ENCODE results near the gene COMMD9.

The COMMD9 gene

DNA sequence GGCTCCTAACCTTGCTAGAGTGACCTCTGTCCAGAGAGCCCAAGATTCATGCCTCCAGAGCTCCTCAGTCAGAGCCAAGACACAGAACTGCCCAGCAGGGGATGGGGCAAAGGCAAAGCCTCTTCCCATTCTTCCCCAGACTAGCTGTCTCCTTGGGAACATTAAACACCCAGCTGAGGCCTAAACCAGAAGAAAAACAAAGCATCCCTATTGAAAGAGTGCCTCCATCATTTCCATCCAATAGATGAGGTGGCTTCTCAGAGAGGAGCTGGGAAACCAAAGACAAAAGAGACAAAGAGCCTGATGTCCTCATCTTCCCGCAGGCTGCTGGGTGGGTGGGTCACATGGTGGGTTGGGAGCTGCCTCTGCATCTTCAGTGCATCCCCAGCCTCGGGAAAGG is 37.4 kb downstream of the COMMD9 start:
- DNase-seq, result no peak

DNA sequence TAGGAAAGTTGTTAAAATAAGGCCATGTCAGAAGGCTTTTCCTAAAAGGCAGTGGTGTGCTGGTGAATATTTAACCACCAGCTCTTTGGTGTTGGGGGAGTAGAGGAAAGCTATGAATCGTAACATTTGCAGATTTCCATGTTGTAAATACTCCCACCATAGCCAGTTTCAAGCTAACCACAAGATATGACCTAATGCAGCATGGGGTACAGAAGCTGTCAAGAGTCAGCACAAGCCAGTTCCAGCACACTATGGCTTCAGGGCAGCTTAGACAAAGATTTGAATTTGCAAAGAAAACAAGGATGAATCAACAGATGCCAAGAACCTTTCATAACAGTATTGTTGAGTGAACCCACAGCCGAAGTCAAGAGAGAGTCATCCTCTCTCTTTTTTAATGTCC is 40.0 kb downstream of the COMMD9 start:
- DNase-seq, result no peak

DNA sequence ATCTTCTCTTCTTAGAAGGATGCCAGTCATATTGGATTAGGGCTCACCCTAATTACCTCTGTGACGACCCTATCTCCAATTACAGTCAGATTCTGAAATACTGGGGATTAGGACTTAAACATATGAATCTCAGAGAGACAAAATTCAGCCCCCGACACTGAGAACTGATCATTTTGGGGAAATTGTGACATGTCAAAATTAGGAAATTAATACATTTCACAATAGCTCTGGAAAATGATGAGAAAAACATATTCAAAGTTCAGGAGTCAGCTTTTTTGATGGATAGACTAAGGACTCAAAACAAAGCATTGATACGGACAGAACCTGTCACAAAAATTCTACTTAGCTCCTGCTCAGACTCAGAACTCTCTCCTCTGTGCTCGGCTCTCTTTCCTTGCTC is 40.8 kb downstream of the COMMD9 start:
- no peak for DNase-seq

DNA sequence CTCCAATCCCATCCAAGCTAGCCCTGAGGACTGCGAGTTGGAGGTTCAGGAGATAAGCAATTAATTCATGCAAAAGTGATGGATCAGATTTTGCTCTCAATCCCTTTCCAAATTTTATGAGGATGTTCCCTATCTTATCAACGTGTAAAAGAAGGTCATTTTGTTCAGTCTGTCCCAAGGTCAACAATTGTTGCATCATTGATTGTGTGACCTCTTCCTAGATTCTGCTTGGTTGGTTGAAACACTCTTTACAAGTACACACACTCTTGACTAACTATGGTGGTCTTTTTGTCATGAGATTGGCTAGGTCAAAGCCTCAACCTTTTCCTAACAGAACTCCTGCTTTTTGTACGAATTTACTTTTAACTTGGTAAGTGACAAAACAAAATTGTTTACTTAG is 41.7 kb downstream of the COMMD9 start:
- no peak for DNase-seq

DNA sequence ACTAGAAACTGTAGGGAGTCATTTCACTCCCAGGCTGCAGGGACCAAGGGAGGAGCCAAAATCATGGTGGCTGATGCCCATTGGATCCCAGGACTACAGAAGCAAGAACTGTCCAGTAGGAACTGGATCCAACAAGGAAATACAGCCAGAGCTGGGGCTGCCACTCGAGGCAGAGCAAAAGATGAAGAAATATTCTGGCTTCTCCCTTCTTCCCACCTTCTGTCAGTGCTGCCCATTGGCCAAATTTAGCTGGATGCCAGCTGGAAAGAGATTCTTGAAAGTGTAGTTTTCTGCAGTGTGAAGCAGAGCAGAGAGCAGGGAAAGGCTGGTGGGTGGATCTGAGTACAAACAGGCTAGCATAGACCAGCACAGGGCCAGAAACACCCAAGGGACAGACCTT is 45.6 kb downstream of the COMMD9 start:
- DNase-seq, result no peak

DNA sequence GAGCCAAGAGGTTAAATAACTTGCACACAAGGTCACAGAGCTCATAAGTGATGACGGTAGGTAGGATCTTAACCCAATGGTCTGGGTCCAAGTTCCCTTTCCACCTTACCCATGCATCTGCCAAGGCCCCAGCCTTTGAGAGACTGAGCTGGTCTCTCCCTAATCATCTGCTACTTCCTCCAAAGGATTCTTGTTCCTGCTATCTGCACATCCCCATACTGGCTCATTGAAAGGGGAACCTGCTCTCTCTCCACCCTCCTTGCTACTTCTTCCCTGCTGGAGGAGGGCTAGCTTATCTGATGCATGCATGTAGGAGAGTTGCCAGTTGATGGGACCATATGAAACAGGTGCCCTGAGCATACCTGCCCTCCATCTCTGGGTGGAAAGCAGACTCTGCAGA is 47.7 kb downstream of the COMMD9 start:
- DNase-seq, result no peak

DNA sequence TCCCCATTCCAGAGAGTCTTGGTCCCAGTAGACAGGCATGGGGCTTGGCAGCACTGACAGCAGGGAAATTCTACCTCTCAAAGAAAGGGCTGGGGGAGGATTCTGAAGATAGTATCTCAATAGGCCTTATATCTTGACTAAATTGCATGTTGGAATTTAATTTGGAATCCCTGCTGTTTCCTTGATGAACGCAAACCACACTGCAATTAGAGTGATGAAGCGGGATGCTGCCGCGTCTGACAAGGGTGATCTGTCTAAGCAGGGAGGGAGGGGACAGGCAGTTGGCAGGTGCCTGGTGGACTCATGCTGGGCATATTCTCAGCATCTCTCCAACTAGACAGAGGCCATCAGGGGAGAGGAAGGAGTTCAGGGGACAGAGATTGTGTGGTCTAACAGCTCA is 48.4 kb downstream of the COMMD9 start:
- no peak for DNase-seq

DNA sequence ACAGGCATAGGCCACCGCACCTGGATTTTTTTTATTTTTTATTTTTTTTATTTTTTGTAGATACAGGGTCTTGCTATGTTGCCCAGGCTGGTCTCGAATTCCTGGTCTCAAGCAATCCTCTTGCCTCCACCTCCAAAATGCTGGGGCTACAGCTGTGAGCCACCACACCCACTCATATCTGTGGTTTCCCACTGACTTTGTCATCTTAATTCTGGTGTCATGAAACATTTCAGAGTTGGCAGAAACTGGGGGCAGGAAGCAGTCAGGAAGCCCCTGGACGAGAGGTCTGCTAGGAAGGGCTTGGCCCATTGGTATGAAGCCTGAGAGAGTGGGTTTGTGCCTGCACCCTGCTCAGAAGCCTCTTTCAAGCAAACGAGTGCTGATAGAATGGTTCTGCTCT is 49.1 kb downstream of the COMMD9 start:
- DNase-seq, result no peak

DNA sequence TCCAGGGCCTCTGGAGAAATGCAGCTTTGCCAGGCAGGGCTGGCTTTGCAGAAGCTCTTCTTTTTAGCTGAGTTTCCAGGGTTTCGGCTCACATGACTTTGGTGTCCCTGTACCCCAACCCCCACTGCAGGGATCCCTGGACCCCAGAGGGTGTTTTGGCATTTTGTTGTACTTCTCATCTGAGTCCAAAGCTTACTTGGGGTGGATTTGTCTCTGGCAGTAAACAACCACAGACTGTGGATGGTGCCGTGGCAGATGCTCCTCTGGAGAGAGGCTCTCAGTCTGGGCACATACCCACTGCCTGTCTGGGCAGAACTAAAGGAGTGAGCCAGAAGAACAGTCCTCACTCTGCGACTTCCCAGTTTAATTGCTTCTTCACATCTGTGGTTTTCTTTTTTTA is 49.6 kb downstream of the COMMD9 start:
- DNase-seq, result no peak

DNA sequence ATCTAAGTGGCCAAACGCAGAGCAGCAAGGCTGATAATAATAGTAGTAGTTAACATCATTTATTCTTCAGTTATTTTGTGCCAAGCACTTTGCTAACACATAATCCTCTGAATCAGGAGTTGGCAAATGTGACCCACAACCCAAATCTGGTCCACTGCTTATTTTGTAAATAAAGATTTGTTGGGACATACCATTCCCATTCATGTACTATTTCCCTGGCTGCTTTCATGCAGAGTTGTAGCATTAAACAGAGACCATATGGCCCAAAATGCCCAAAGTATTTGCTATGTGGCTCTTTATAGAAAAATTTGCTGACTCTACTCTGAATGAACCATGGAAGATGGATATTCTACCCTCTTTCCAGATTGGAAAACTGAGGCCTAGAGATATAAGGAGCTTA is 50.3 kb downstream of the COMMD9 start:
- no peak for DNase-seq

DNA sequence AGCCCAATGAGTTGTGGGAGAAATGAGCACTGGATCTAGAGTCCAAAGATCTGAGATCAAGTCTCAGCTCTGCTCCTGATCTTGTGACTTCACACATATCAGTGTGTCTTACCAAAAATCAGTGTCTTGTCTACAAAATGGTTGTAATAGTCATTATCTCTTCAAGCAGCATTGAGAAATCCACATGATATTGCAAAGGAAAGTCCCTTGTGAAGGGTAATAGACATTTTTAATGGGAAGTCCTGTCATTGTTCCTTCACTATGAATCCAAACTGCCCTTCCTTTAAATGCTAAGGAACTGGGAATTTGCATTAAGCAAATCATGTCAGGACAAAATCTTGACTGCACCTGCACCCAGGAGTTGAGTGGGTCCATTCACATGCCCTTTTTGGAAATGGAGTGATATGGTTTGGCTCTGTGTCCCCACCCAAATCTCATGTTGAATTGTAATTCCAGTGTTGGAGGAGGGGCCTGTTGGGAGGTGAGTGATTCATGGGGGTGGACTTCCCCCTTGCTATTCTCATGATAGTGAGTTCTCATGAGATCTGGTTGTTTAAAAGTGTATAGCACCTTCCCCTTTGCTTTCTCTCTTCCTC is 51.1 kb downstream of the COMMD9 start:
- DNase-seq, result no peak

DNA sequence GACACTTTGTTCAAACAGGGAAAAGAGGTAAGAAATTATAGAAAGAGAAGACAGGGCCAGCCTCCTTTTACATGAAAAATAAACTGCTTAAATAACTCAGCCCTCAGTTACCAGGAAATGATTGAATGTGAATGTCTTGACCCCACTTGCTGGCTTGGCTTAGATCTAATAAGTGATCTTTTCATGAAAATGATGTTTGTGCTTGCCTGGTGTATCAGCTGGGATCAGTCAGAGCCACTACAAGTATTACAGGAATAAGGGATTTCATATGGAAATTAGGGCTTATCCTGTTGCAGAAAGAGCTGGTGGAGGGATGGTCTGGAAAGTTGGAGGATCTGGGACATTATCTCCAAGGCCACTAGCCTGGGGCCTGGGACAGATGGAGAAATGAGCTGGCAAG is 51.8 kb downstream of the COMMD9 start:
- DNase-seq, result no peak

DNA sequence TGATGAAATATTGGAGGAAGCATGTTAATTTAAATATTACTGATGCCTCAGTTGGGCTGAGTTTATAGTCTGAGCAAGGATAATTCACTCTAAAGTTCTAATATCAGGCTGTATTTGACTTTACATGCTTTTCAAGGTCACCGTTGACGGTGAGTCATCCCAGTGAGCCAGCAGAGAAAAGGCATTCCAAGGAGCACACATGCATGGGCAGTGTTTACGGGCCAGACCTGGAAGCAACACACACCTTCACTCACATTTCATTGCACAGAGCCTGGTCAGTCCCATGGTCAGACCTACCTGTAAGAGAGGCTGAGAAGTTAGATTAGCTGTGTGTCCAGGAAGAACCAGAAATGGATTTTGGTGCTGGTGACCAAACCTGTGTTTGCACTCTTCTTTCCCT is 53.5 kb downstream of the COMMD9 start:
- no peak for DNase-seq

DNA sequence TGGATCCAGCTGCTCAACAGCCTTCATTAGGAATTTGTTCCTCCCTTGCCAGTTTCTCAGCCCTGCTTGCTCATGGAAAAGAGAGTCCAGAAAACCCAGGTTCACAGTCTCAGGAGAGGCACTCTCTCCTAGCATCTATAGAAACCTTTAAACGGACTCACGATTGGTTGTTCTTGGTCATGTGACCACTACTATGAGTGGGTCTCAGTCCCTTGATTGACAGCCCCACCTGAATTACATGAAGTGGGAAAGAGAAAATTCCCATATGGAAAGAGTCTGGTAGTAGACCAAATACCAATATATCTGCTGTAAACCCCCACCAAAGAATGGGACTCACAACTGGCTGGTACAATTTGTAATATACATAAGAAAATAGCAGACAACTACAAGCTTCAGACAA is 54.4 kb downstream of the COMMD9 start:
- DNase-seq, result no peak

DNA sequence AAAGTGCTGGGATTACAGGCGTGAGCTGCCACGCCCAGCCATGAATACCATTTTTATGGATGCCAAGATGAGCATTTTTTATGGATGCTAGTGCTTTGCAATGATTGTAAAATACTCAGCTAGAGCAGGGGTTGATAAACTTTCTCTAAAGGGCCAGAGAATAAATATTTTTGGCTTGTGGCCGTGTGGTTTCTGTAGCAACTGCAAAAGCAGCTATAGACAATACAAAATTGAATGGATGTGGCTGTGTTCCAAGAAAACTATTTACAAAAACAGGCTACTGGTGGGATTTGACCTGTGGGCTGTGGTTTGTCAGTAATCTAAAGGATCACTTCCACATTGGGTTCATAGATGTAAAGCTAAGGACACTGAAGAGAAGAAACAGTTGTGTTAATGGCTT is 56.0 kb downstream of the COMMD9 start:
- DNase-seq, result peak; percentile 46

DNA sequence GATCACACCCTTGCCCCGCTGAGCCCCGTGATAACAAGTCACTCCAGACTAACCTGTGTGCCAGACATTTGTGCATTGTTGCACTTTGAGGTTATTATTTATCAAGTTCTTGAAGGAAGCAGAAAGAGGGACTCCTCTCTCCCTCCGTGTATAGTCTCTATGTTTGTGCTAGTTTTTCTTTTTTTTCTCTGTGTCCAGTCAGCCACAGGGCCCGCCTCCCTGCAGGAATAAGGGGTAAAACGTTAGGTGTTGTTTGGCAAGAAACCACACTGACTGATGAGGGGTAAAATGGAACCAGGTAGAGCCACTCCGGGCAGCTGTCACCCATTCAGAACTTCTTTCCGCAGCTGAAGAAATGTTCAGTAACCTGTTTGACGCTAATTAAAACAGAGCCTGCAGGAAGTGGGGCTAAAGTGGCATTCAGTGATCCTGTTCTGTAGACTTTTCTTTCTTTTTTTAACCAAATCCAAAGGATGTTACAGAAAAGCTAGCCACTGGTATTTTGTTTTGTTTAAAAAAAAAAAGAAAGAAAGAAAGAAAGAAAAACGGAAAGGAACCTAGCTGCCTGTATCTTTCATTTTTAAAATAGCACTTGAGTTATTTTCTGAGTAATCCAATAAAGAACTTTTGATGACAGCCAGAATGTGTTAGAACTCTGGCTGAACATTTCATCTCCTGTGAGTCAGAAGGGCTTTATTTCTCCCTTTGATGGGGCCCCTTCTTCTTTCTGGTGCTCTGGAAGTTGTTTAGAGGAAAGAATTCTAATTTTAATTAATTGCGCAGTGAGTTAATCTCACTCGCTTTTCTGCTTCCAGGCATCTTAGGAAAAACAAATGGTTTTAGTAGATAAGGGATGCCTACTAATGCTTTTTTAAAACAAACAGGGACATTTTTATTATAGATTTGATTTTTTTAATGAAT is 58.2 kb downstream of the COMMD9 start:
- no peak for DNase-seq

DNA sequence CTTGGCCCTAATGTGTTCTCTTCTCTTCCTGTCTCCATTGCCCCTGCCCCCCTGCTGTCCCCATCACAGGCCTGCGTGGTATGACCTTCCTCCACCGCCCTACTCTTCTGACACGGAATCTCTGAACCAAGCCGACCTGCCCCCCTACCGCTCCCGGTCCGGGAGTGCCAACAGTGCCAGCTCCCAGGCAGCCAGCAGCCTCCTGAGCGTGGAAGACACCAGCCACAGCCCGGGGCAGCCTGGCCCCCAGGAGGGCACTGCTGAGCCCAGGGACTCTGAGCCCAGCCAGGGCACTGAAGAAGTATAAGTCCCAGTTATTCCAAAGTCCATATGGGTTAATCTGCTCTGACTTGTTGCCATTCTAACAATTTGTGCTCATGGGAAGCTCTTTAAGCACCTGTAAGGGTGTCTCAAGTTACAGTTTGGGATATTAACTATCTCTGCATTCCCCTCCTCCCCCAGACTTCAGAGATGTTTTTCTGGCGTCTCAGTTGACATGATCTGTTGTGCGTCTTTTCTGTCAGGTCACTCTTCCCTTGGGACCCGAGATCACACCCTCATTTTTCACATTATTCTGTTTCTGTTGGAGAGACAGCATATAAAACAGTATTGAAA is 60.0 kb downstream of the COMMD9 start:
- no peak for DNase-seq

DNA sequence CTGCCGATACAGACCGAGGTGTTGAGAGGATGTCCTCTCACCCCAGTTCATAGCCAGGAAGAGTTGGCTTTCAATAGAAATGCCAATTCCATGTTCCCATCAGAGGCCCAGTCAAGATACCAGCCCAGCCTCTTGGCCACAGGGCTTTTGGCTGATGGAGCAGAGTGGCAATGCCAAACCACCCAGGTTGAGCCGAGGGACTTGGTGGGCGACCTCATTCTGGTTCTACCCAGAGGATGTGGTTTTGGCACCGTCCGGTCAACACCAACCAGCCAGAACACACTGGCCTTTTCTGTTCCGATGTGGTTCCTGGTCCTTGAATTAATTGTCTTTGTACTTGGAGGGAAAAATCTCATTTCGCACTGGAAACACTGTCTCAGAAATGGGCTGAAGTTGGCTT is 60.5 kb downstream of the COMMD9 start:
- no peak for DNase-seq

DNA sequence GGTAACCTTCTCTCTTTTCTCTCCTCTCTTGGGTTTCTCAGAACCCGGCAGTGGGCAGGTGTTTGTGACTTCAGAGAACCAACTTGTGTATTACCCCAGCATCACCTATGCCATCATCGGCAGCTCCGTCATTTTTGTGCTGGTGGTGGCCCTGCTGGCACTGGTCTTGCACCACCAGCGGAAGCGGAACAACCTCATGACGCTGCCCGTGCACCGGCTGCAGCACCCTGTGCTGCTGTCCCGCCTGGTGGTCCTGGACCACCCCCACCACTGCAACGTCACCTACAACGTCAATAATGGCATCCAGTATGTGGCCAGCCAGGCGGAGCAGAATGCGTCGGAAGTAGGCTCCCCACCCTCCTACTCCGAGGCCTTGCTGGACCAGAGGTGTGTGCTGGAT is 62.2 kb downstream of the COMMD9 start:
- DNase-seq, result no peak

DNA sequence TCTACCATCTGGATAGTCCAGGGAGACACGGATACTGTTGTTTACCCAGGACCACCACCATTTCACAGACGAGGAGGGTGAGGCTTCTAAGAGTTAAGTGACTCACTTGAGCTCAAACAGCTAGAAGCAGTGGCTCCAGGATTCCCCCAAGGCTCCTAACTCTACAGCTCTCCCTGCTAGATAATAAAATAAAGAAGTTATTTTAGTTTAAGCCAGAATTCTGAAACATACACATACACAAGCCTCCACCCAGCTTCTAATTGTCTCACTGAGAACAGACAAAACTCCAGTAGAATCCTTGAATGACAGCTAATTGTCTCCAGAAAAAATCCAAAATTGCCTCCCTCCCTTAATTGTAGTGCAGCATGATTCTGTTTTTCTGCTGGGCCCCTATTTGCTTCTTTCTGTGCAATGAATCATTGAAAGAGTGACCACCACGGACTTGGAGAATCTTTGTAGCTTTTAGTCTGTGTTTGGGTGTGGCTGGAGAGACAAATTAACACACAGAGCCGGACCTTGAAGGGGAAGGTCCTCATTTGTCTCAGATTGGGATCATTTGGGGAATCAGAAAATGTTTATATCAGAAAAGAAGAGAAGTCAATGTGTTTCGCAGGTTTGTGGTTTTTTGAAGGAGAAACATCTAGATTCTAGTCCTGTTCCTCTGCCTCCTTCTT is 64.9 kb downstream of the COMMD9 start:
- DNase-seq, result no peak

DNA sequence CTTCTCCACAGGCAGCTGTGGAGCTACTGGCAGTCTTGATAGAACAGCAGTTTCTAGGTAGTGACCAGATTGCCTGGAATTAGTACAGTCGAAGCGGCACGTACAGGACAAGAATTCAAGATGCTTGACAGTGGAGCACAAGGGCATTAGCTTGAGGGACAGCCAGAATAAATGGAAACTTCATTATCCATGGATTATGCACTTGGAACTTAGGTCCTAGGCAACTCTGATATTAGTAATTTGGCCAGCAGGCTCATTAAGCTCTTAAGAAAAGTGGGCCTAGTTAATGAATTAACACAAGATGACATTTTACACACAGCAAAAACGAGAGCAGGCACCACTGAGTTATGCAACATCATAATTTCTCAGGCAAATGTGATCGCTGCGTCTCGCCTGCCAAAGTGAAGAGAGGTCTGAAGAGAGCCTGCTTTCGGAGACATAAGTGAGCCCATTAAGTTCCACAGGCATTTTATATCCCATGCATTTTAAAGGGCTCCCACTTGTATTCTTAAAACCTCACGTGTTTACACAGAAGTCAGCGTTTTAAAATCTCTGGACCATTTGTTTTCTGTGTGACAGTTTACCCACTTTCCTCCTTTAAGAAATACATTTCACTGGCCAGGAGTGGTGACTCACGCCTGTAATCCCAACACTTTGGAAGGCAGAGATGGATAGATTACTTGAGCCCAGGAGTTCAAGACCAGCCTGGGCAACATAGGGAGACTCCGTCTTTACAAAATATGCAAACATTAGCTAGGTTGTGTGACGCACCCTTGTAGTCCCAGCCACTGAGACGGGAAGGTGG is 66.2 kb downstream of the COMMD9 start:
- peak; percentile 42 for DNase-seq
